ENCODE measurements around the gene OTOA.

- TF ChIP-seq POLR2A (IDR thresholded peaks at IDR 0.05; ENCODE audit: low read length) (no peak), GATA1 (IDR thresholded peaks at IDR 0.05; ENCODE audit: low read depth, low read length) (no peak)
Observed at GRCh38 chr16:21659124-21659523, 4.6 kb upstream of the OTOA start.
